HCT116 (cell line): ENCODE measurements around the gene IFNW1. TPM values are rescaled to one million over a fixed set of nuclear protein-coding genes. Genes with fewer than 3 reads are reported as not detected.

ENCODE experiments used
- ATAC-seq: fragments of 200-7000 bp; cut with Tn5 transposase; 2 replicates; pipeline ENCODE4 v1.9.1; 2020; ENCODE audit warnings: mild to moderate bottlenecking, moderate library complexity
- BruUV-seq: library from RNA; stranded (reverse); fragments of 400-500 nt; replicated peaks from 2 replicates; lab custom pipeline; 2021; lab: Mats Ljungman, UMichigan
- CTCF ChIA-PET: fragments of 300-600 bp; sonication (Branson Sonifier 250); formaldehyde crosslinking; loops from one replicate; lab custom pipeline; 2021; ENCODE audit warnings: antibody characterized with exemption; lab: Charles Lee
- POLR2A ChIA-PET: fragments of 300-600, 350-600 bp; sonication (Branson Sonifier 250); formaldehyde crosslinking; loops from one replicate; lab custom pipeline; 2021; ENCODE audit warnings: antibody characterized with exemption; lab: Charles Lee
- RAD21 ChIA-PET, 2 experiments: fragments of 300-600 bp; sonication (Branson Sonifier 250); formaldehyde crosslinking; loops; one replicate each; lab custom pipeline; 2023; ENCODE audit warnings: low total read pairs in 2 of 2; ENCODE audit not compliant: uncharacterized antibody in 2 of 2, unreplicated experiment in 2 of 2, low non-redundant PET in 1 of 2; lab: Charles Lee
- DNase-seq: peaks from one replicate; pipeline ENCODE4 v3.0.0-alpha.2; 2010; ENCODE audit warnings: low read depth, low spot score
- H2AFZ ChIP-seq: fragments of 200-600 bp; shearing (Covaris generic), sonication (generic); 2 replicates; pipeline ENCODE4 v1.6.1; 2017; ENCODE audit warnings: low read depth, mixed run types, mixed read lengths, antibody characterized with exemption, low read length; ENCODE audit not compliant: poor library complexity, severe bottlenecking
- H3K27ac ChIP-seq: 2 replicates; pipeline ENCODE4 v1.5.1; 2012; ENCODE audit warnings: low read depth, low read length
- H3K27me3 ChIP-seq: fragments of 200-600 bp; sonication (generic); 2 replicates; pipeline ENCODE4 v1.6.1; 2016; ENCODE audit warnings: mixed run types, low read length, mixed read lengths; ENCODE audit not compliant: insufficient read depth
- H3K36me3 ChIP-seq, 2 experiments: fragments of 200-500 bp in 1 of 2; fragments of 200-600 bp in 1 of 2; sonication (Bioruptor generic) in 1 of 2; sonication (generic) in 1 of 2; 2 replicates each; pipeline versions ENCODE4 v1.5.1 to v1.6.1; 2014 to 2016; ENCODE audit warnings: low read length in 2 of 2, inconsistent platforms in 1 of 2, mixed read lengths in 1 of 2, mixed run types in 1 of 2; ENCODE audit not compliant: insufficient read depth in 2 of 2, control insufficient read depth in 1 of 2
- H3K4me1 ChIP-seq, 2 experiments: fragments of 200-600 bp in 1 of 2; sonication (generic) in 1 of 2; 2 replicates each; pipeline versions ENCODE4 v1.5.1 to v1.6.1; 2012 to 2017; ENCODE audit warnings: low read length in 2 of 2, inconsistent platforms in 1 of 2, mild to moderate bottlenecking in 1 of 2, mixed read lengths in 1 of 2, mixed run types in 1 of 2, moderate library complexity in 1 of 2; ENCODE audit not compliant: insufficient read depth in 2 of 2, control insufficient read depth in 1 of 2
- H3K4me2 ChIP-seq: fragments of 200-600 bp; sonication (generic); 2 replicates; pipeline ENCODE4 v1.6.1; 2017; ENCODE audit warnings: mixed run types, low read length, mixed read lengths
- H3K4me3 ChIP-seq, 2 experiments: fragments of 200-600 bp in 1 of 2; sonication (generic) in 1 of 2; replicated peaks in 1 of 2; 2 replicates each; pipeline ENCODE4 v1.5.1; 2011 to 2016; ENCODE audit warnings: low read length in 2 of 2, control low read depth in 1 of 2, low read depth in 1 of 2, mild to moderate bottlenecking in 1 of 2, mixed read lengths in 1 of 2, mixed run types in 1 of 2
- H3K79me2 ChIP-seq: fragments of 200-600 bp; sonication (generic); 2 replicates; pipeline ENCODE4 v1.6.1; 2017; ENCODE audit warnings: mild to moderate bottlenecking, mixed run types, low read length, moderate library complexity, mixed read lengths; ENCODE audit not compliant: insufficient read depth
- H3K9ac ChIP-seq: fragments of 200-600 bp; sonication (generic); 2 replicates; pipeline ENCODE4 v1.6.1; 2016; ENCODE audit warnings: low read length, mixed read lengths
- H3K9me2 ChIP-seq: fragments of 200-600 bp; sonication (generic), shearing (Covaris generic); 2 replicates; pipeline ENCODE4 v1.6.1; 2017; ENCODE audit warnings: mixed run types, mild to moderate bottlenecking, moderate library complexity; ENCODE audit not compliant: insufficient read depth
- H3K9me3 ChIP-seq, 2 experiments: fragments of 200-500 bp in 1 of 2; fragments of 200-600 bp in 1 of 2; sonication (Bioruptor generic) in 1 of 2; sonication (generic) in 1 of 2; 2 replicates each; pipeline ENCODE4 v1.6.1; 2014 to 2017; ENCODE audit warnings: low read length in 2 of 2, mixed read lengths in 2 of 2, inconsistent platforms in 1 of 2, low read depth in 1 of 2, mild to moderate bottlenecking in 1 of 2, mixed run types in 1 of 2, moderate library complexity in 1 of 2; ENCODE audit not compliant: control insufficient read depth in 1 of 2, insufficient read depth in 1 of 2
- H4K20me1 ChIP-seq: fragments of 200-600 bp; sonication (generic), shearing (Covaris generic); 2 replicates; pipeline ENCODE4 v1.6.1; 2017; ENCODE audit warnings: mixed run types, mild to moderate bottlenecking, moderate library complexity; ENCODE audit not compliant: insufficient read depth
- EGR1 ChIP-seq: IDR thresholded peaks from 2 replicates; pipeline ENCODE4 v1.6.1; 2012; ENCODE audit warnings: low read depth
- ELF1 ChIP-seq: IDR thresholded peaks from 2 replicates; pipeline ENCODE4 v1.6.1; 2012; ENCODE audit warnings: low read depth, borderline replicate concordance
- EZH2 ChIP-seq: fragments of 200-600 bp; sonication (generic); IDR thresholded peaks from 2 replicates; pipeline ENCODE4 v1.6.1; 2017; ENCODE audit warnings: antibody characterized with exemption, mixed run types
- EZH2phosphoT487 ChIP-seq: fragments of 200-600 bp; IDR thresholded peaks from 2 replicates; pipeline ENCODE4 v1.6.1; 2018; ENCODE audit warnings: antibody characterized with exemption, borderline replicate concordance
- FOSL1 ChIP-seq: IDR thresholded peaks from 2 replicates; pipeline ENCODE4 v1.6.1; 2012; ENCODE audit warnings: low read depth
- JUND ChIP-seq: IDR thresholded peaks from 2 replicates; pipeline ENCODE4 v1.6.1; 2012
- POLR2A ChIP-seq: IDR thresholded peaks from 2 replicates; pipeline ENCODE4 v1.7.0; 2011; ENCODE audit warnings: borderline replicate concordance; ENCODE audit not compliant: insufficient read depth, insufficient read length; ENCODE audit errors: extremely low read depth
- POLR2AphosphoS5 ChIP-seq: IDR thresholded peaks from 2 replicates; pipeline ENCODE4 v1.6.1; 2011; ENCODE audit warnings: mild to moderate bottlenecking, low read depth, low read length, moderate library complexity
- SIN3A ChIP-seq: IDR thresholded peaks from 2 replicates; pipeline ENCODE4 v1.6.1; 2012; ENCODE audit warnings: low read depth
- SP1 ChIP-seq: IDR thresholded peaks from 2 replicates; pipeline ENCODE4 v1.6.1; 2012; ENCODE audit warnings: low read depth
- SRF ChIP-seq: IDR thresholded peaks from 2 replicates; pipeline ENCODE4 v1.6.1; 2012; ENCODE audit warnings: low read depth
- YY1 ChIP-seq: IDR thresholded peaks from 2 replicates; pipeline ENCODE4 v1.6.1; 2011; ENCODE audit warnings: low read length, low read depth, moderate library complexity, mild to moderate bottlenecking; ENCODE audit not compliant: insufficient replicate concordance; ENCODE audit errors: extremely low read depth
- ZNF274 ChIP-seq: fragments of 200-500 bp; sonication (Bioruptor generic); IDR thresholded peaks from 2 replicates; pipeline ENCODE4 v1.6.1; 2014; ENCODE audit warnings: mild to moderate bottlenecking, low read depth, low read length, inconsistent platforms
- intact Hi-C: fragments of 100-400 bp; cut with micrococcal nuclease; formaldehyde crosslinking; loops from 2 replicates; pipeline ENCODE4 v1.10.0; 2022
- total RNA-seq: library from RNA; stranded (reverse); gene quantifications from one replicate; pipeline ENCODE4 v1.2.1, GENCODE V29; 2021; ENCODE audit not compliant: unreplicated experiment
- TF ChIP-seq, protein P1 (sequence below): IDR thresholded peaks from 2 replicates; pipeline ENCODE4 v1.6.1; 2012
- TF ChIP-seq, protein P2 (sequence below), 3 experiments: fragments of 200-600 bp in 1 of 3; sonication (generic) in 1 of 3; IDR thresholded peaks in 2 of 3; conservative IDR thresholded peaks in 1 of 3; 2 replicates each; pipeline ENCODE4 v1.5.1; 2012 to 2017; ENCODE audit warnings: low read depth in 2 of 3, low read length in 2 of 3, antibody characterized with exemption in 1 of 3, borderline replicate concordance in 1 of 3, control low read depth in 1 of 3, mild to moderate bottlenecking in 1 of 3, mixed read lengths in 1 of 3, mixed run types in 1 of 3, moderate library complexity in 1 of 3; ENCODE audit not compliant: insufficient read depth in 1 of 3
- TF ChIP-seq, protein P3 (sequence below): IDR thresholded peaks from 2 replicates; pipeline ENCODE4 v1.6.1; 2011; ENCODE audit warnings: mild to moderate bottlenecking, low read length, moderate library complexity; ENCODE audit not compliant: insufficient replicate concordance; ENCODE audit errors: extremely low read depth

The IFNW1 gene
- total RNA-seq, 1 experiment from 2014 or later: not detected

DNA sequence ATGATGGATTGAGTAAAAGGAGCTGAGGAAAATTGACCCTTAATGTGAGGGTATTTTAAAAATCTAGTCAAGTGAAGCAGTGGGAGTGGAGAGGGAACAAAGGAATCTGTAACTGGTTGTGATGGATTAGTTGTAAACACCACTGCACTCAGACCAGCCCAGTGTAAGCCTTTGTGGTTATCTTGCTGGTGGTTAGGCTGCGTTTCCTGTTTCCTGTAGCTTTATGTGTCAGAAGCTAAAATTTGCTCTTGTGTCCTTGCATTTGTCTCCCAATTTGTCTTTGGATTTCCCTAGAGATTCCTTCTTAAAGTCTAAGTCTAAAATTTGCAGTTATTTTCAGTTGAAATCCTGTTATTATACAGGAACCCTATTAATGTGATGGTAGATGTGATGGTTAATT, 18.5 kb upstream of the IFNW1 start:
- Histone ChIP-seq H3K79me2 (no peaks in the 10 kb centered on the region), H3K9me3 (no peaks in the 10 kb centered on the region), H3K36me3 (no peaks in the 10 kb centered on the region), H2AFZ (no peak overlapping the region), H3K4me2 (no peak overlapping the region), H3K4me1 (no peaks in the 10 kb centered on the region), H4K20me1 (no peaks in the 10 kb centered on the region), H3K4me3 (no peak overlapping the region)
- CTCF ChIA-PET: interaction anchor here (1.0 kb wide), 1 partner anchor 23 kb away, joined by 5 read pairs; no protein-coding TSS in a partner anchor
- DNase-seq: no peak
- RAD21 ChIA-PET: no interaction called here
- no peak for ATAC-seq
- intact Hi-C loops: no loop called here
- POLR2A ChIA-PET: no interaction called here
- TF ChIP-seq SIN3A (no peak), EZH2 (no peak), SP1 (no peak), EZH2phosphoT487 (no peak), POLR2AphosphoS5 (no peak)
- TF ChIP-seq, all 23 proteins: peak for 0
- Histone ChIP-seq H3K9me2 (no peaks in the 10 kb centered on the region), H3K27ac (no peak overlapping the region), H3K27me3 (no peaks in the 10 kb centered on the region), H3K9ac (no peak overlapping the region)
- BruUV-seq: no TSS peak

DNA sequence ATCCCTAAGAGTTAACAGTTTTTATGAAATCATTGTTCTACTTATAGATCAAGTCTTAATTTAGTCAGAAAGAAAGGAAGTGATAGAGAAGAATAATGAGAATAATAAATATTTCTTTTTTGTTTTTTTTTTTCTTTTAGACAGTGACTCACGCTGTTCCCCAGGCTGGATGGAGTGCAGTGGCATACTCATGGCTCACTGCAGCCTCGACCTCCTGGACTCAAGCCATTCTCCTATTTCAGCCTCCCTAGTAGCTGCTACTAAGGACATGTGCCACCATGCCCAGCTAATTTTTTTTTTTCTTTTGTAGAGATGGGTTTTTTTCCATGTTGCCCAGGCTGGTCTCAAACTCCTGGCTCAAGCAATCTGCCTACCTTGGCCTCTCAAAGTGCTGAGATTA, 13.9 kb upstream of the IFNW1 start:
- POLR2A ChIA-PET: no interaction called here

More for the DNA sequence above, 13.9 kb upstream of the IFNW1 start:
- Histone ChIP-seq H3K79me2 (no peaks in the 10 kb centered on the region), H3K27me3 (no peaks in the 10 kb centered on the region), H3K27ac (no peak overlapping the region), H3K4me1 (peaks cover 0 to 8% of the 10 kb centered on the region in 2 experiments; a peak in 1 of 4 replicates), H3K9me3 (no peaks in the 10 kb centered on the region), H3K4me2 (no peak overlapping the region), H2AFZ (no peak overlapping the region), H4K20me1 (no peaks in the 10 kb centered on the region), H3K9ac (no peak overlapping the region), H3K9me2 (no peaks in the 10 kb centered on the region), H3K4me3 (no peak overlapping the region), H3K36me3 (no peaks in the 10 kb centered on the region)
- ChIA-PET CTCF (interaction anchor here (1.0 to 1.5 kb wide), 2 partner anchors 14 to 44 kb away, joined by 3 to 5 read pairs; partner anchors contain the start of gene IFNW1), RAD21 (no interaction called here)
- intact Hi-C loops: no loop called here
- BruUV-seq: no TSS peak
- no peak for TF ChIP-seq EZH2phosphoT487
- no peak for TF ChIP-seq POLR2A
- TF ChIP-seq YY1: no peak
- no peak for TF ChIP-seq EGR1
- TF ChIP-seq SP1: no peak
- no peak for TF ChIP-seq SRF
- TF ChIP-seq JUND: no peak
- TF ChIP-seq, protein P1, sequence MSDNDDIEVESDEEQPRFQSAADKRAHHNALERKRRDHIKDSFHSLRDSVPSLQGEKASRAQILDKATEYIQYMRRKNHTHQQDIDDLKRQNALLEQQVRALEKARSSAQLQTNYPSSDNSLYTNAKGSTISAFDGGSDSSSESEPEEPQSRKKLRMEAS: no peak
- no peak for TF ChIP-seq POLR2AphosphoS5
- TF ChIP-seq, protein P2, sequence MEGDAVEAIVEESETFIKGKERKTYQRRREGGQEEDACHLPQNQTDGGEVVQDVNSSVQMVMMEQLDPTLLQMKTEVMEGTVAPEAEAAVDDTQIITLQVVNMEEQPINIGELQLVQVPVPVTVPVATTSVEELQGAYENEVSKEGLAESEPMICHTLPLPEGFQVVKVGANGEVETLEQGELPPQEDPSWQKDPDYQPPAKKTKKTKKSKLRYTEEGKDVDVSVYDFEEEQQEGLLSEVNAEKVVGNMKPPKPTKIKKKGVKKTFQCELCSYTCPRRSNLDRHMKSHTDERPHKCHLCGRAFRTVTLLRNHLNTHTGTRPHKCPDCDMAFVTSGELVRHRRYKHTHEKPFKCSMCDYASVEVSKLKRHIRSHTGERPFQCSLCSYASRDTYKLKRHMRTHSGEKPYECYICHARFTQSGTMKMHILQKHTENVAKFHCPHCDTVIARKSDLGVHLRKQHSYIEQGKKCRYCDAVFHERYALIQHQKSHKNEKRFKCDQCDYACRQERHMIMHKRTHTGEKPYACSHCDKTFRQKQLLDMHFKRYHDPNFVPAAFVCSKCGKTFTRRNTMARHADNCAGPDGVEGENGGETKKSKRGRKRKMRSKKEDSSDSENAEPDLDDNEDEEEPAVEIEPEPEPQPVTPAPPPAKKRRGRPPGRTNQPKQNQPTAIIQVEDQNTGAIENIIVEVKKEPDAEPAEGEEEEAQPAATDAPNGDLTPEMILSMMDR (IDR thresholded peaks at IDR 0.05 in 2 of 3, conservative IDR thresholded peaks at IDR 0.05 in 1 of 3; ENCODE audit: borderline replicate concordance in 1 of 3, insufficient read depth in 1 of 3, low read depth in 2 of 3, low read length in 2 of 3): no peak
- TF ChIP-seq SIN3A: no peak
- no peak for TF ChIP-seq ELF1
- TF ChIP-seq, protein P3, sequence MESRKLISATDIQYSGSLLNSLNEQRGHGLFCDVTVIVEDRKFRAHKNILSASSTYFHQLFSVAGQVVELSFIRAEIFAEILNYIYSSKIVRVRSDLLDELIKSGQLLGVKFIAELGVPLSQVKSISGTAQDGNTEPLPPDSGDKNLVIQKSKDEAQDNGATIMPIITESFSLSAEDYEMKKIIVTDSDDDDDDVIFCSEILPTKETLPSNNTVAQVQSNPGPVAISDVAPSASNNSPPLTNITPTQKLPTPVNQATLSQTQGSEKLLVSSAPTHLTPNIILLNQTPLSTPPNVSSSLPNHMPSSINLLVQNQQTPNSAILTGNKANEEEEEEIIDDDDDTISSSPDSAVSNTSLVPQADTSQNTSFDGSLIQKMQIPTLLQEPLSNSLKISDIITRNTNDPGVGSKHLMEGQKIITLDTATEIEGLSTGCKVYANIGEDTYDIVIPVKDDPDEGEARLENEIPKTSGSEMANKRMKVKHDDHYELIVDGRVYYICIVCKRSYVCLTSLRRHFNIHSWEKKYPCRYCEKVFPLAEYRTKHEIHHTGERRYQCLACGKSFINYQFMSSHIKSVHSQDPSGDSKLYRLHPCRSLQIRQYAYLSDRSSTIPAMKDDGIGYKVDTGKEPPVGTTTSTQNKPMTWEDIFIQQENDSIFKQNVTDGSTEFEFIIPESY: no peak
- no peak for TF ChIP-seq FOSL1
- no peak for TF ChIP-seq ZNF274
- DNase-seq: no peak
- ATAC-seq: no peak
